Activated T-helper 2 cell treated with anti-CD3 and anti-CD28 coated beads, Interferon-gamma antibody, Interleukin-2, Interleukin-4, amounts not matched to agents 10 μg/mL and 5 μg/mL and 100 μg/mL, durations not matched to agents 14 hours and 24 hours and 36 hours (primary cell): ENCODE results near the gene PRDM2. TPM values are rescaled to one million over a fixed set of nuclear protein-coding genes. Genes with fewer than 3 reads are reported as not detected.

Source experiments
- DNase-seq: peaks from one replicate; pipeline ENCODE4 v3.0.0; 2021; ENCODE audit warnings: low spot score
- H3K27ac Mint-ChIP-seq: one replicate; pipeline ENCODE4 v1.8.0; 2021; ENCODE audit warnings: mixed read lengths
- H3K27me3 Mint-ChIP-seq: one replicate; pipeline ENCODE4 v1.8.0; 2021; ENCODE audit warnings: low read depth, mixed read lengths
- H3K36me3 Mint-ChIP-seq: one replicate; pipeline ENCODE4 v1.8.0; 2021; ENCODE audit warnings: low read depth, mixed read lengths
- H3K4me1 Mint-ChIP-seq: one replicate; pipeline ENCODE4 v1.8.0; 2021; ENCODE audit warnings: low read depth, mixed read lengths
- H3K4me3 Mint-ChIP-seq: one replicate; pipeline ENCODE4 v1.8.0; 2021; ENCODE audit warnings: low read depth, mild to moderate bottlenecking, moderate library complexity, mixed read lengths
- H3K9me3 Mint-ChIP-seq: one replicate; pipeline ENCODE4 v1.8.0; 2021; ENCODE audit warnings: mixed read lengths
- intact Hi-C: fragments of 100-400 bp; cut with micrococcal nuclease; formaldehyde crosslinking; loops from one replicate; pipeline ENCODE4 v1.15.1; 2023
- total RNA-seq: library from RNA; stranded (reverse); gene quantifications from 2 replicates; pipeline ENCODE4 v1.2.3, GENCODE V29; 2022

PRDM2 gene
- total RNA-seq, 1 donor from 2014 or later = 45.0 TPM

DNA sequence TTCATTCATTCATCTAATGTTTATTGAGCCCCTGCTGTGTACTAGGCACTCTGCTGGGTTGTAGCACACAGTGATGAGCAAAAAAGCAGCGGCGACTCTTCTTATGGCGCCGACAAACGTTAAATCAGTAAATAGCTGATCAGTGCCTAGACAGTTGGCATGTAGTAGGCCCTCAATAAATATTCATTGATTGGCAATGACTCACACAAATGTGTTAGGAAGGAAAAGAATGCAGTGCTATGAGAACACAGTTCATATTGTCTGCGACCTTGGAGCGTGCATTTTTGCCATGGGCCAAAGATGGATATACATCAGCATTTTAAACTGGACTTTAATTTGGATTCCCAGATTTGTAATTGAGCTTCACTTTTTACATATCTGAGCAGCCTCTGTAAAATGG is 52.0 kb downstream of the PRDM2 start:
- Mint-ChIP-seq H3K4me1 (peaks cover 55% of the 10 kb centered on the region), H3K9me3 (no peaks in the 10 kb centered on the region), H3K27ac (peak overlapping the region; percentile 17), H3K36me3 (peaks cover 51% of the 10 kb centered on the region), H3K27me3 (no peaks in the 10 kb centered on the region), H3K4me3 (no peak overlapping the region)
- intact Hi-C loops = no loop called here
- DNase-seq = no peak

DNA sequence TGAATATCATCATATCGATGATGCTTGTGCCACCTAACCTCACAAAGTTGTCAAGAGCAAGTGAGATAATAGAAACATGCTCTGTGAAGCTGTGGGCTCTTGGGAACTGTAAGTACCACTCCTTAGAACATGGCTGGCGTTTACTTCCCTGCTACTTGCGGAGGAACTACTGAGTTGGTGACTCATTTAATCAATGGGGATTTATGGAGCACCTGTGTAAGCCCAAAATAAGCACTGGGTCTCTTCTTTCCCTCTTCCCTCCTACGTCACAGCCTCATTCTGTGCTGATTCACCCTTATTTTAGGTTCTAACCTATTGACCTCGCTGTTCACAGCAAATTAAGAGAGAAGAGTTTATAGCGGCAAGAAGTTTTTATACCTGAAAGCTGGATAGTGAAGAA is 52.9 kb downstream of the PRDM2 start:
- Mint-ChIP-seq H3K27ac (no peak overlapping the region), H3K36me3 (peaks cover 51% of the 10 kb centered on the region), H3K4me3 (no peak overlapping the region)

DNA sequence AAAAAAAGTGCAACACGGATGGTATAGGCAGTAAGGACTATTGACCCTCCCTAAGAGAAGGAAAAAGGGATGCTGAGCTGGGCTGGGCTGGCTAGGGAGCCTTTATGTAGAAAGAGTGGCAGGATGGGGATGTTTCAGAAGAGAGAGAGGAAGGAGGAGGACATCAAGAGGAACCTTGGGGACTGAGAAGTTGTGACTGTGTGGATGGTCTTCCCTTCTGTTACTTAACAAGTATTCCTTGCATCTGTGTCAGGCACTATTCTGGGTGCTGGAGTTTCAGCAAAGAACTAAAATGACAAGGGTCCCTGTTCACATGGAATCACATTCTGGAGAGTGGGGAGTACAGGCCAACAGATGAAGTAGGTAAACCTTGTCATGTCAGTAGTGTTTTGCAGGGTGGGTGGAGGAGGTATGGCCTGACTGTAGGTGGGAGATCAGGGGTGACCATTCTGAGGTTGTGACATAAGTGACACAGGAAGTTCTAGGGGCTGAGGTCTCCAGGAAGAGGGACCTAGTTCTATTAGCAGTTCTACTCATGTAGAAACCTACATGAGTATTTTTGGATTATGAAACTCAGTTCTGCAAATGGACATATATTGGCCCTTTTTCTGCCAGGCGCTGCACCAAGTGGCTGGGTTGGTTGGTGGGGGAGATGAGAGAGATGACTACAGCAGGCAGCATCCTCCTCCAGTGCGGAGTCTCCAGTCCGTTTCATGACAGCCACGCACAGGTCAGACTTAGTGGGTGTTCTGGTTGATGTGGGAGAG is 53.8 kb downstream of the PRDM2 start:
- H3K27me3 Mint-ChIP-seq = no peaks in the 10 kb centered on the region
- peaks cover 44% of the 10 kb centered on the region for H3K36me3 Mint-ChIP-seq
- H3K27ac Mint-ChIP-seq = peak overlapping the region; percentile 58
- DNase-seq = no peak
- H3K4me3 Mint-ChIP-seq = no peak overlapping the region
- intact Hi-C loops = no loop called here
- H3K9me3 Mint-ChIP-seq = no peaks in the 10 kb centered on the region
- H3K4me1 Mint-ChIP-seq = peaks cover 52% of the 10 kb centered on the region

More for the DNA sequence above, 52.9 kb downstream of the PRDM2 start:
- Mint-ChIP-seq H3K27me3 (no peaks in the 10 kb centered on the region), H3K9me3 (no peaks in the 10 kb centered on the region), H3K4me1 (peaks cover 59% of the 10 kb centered on the region)
- no peak for DNase-seq
- intact Hi-C loops = no loop called here

DNA sequence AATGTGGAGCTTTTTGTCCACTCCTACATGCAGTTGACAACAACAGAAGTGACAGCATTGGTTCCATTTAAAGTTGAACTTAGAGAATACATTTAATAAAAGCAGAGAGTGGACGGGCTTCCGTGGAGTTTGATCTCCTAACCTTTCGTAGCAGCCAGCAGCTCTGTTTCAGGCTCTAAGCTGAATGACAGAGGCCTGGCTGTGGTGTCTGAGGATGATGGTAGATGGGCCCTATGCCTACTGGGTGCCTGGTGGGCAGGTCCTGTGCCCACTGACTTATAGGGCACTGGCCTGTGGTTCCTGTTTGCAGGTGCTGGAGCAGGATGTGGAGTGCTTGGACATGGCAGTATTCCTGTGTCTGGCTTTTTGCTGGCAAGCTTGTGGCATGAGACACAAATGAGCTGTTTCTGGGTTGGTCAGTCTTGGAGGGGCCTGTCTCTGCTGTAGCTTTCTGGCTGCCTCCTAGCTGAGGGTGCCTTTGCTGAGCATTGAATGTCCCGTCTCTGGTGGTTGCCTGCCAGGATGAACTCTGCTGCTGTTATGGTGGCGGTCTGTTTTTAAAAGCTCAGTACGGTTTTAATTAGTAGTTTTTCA is 54.6 kb downstream of the PRDM2 start:
- DNase-seq = no peak
- H3K27ac Mint-ChIP-seq = no peak overlapping the region
- peaks cover 44% of the 10 kb centered on the region for H3K36me3 Mint-ChIP-seq
- intact Hi-C loops = no loop called here
- H3K27me3 Mint-ChIP-seq = no peaks in the 10 kb centered on the region
- no peak overlapping the region for H3K4me3 Mint-ChIP-seq
- H3K9me3 Mint-ChIP-seq = no peaks in the 10 kb centered on the region
- peaks cover 55% of the 10 kb centered on the region for H3K4me1 Mint-ChIP-seq

DNA sequence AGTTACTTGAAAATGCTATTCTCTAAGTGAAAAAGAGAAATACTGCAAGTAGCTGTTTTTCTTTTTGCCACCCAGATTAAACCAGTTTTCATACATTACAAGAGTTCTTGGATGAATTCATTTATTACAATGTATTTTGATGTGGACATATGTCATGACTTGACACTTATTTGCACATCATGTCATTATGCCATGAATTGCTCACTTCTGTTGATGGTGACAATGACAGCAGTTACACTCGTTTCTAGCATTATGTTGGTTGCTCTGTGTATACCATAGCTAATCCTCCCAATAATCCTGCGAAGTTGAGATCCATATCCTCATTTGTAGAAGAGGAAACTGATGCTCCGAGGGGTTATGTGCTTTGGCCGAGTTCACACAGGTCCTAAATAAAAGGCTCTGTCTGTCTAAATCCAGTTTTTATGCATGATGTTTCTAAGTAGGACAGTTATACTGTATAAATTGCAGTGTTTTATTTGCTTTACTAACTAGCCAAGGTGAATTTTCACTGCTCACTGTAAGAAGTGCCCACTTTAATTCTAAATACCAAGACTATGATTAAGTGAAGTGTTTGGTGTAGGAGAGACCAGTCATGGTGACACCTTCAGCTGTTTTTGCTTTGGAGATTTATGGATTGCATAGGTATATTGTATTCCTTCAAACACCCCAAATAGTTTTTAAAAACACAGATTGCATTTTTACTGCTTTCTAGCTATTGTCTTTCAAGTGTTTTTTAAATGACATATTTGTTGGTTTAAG is 56.7 kb downstream of the PRDM2 start:
- H3K4me1 Mint-ChIP-seq = peaks cover 41% of the 10 kb centered on the region
- DNase-seq = no peak
- H3K27me3 Mint-ChIP-seq = no peaks in the 10 kb centered on the region
- no peak overlapping the region for H3K4me3 Mint-ChIP-seq
- no peaks in the 10 kb centered on the region for H3K9me3 Mint-ChIP-seq
- intact Hi-C loops = no loop called here
- peak overlapping the region; percentile 28 for H3K27ac Mint-ChIP-seq
- peaks cover 36% of the 10 kb centered on the region for H3K36me3 Mint-ChIP-seq

DNA sequence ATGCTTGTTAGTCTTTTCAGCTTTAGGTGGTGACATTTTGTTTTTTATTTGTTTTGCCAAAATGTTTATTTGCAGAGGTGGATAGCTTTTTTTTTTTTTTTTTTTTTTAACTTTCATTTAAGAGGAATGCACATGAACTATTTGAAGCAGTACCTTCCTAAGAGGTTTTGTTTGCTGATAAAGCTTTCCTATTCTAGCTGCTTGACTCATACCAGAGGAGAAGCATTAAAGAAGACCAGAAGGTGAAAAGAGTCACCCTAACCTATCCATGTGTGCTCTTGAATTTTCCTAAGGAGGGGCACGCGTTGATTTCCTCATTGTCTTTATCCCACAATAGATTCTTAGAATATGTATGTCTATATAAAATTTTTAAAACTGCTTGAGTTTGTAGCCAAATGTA is 57.7 kb downstream of the PRDM2 start:
- Mint-ChIP-seq H3K36me3 (peaks cover 31% of the 10 kb centered on the region), H3K4me3 (no peak overlapping the region), H3K27ac (no peak overlapping the region)

DNA sequence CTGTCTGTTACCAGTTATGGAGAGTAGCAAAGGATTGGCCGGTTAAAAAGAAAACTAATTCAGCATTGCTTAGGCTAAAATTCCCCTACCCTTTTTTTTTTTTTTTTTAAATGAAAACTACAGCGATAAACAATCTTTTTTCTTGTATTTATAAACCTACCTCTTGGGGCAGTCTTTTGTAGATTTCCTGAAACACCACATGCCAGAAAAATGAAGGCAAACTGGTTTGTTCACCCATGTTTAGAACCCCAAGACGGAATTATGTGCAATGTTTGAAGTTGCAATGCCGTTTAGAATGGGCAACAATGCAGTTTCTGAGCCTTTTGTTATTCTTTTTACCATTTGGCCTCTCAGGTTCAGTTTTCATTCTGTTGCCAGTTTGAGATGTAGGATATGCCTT is 59.1 kb downstream of the PRDM2 start:
- Mint-ChIP-seq H3K27ac (no peak overlapping the region), H3K9me3 (no peaks in the 10 kb centered on the region), H3K27me3 (no peaks in the 10 kb centered on the region), H3K36me3 (peaks cover 21% of the 10 kb centered on the region), H3K4me3 (no peak overlapping the region), H3K4me1 (peaks cover 38% of the 10 kb centered on the region)
- intact Hi-C loops = no loop called here
- DNase-seq = no peak

More for the DNA sequence above, 57.7 kb downstream of the PRDM2 start:
- intact Hi-C loops = no loop called here
- no peaks in the 10 kb centered on the region for H3K27me3 Mint-ChIP-seq
- DNase-seq = no peak
- no peaks in the 10 kb centered on the region for H3K9me3 Mint-ChIP-seq
- H3K4me1 Mint-ChIP-seq = peaks cover 40% of the 10 kb centered on the region

DNA sequence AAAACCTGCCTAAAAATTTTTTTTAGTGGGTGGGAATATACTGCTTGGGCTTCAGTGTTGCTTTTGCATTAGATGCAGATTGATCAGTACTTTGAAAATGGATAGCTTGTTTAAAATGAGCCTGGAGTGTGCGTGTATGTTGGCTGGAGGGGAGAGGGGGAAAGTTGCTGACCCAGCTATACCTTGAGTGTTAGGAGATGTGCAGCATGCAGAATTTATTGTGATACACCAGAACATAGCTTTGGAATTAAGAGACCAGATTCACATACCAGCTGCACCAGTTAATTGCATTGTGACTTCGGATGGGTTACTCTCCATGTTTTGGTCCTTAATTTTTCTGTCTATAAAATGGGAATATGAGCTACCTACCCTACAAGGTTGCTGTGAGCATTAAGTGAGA is 60.4 kb downstream of the PRDM2 start:
- no peak for DNase-seq
- Mint-ChIP-seq H3K4me3 (no peak overlapping the region), H3K36me3 (peaks cover 16% of the 10 kb centered on the region), H3K9me3 (no peaks in the 10 kb centered on the region), H3K4me1 (peaks cover 37% of the 10 kb centered on the region), H3K27me3 (no peaks in the 10 kb centered on the region), H3K27ac (no peak overlapping the region)
- intact Hi-C loops = no loop called here

DNA sequence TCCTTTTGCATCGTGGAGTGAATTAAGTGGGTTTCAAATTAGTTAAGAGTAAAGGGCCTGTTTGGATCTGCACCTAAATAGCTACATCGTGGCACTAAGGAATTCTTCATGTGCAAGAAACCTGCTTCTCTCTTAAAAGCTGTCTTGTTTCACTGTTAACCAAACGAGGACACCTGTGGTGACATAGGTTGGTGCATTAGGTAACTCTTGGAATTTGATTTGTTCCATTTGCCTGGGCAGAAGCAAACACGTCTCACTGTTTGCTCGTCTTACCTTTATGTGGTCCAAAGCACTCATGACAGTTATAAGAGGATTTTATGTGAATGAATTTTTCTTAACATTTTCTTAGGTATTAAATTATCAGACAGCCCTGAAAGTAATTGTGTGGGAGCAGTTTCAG is 60.9 kb downstream of the PRDM2 start:
- intact Hi-C loops = no loop called here
- peaks cover 39% of the 10 kb centered on the region for H3K4me1 Mint-ChIP-seq
- H3K9me3 Mint-ChIP-seq = no peaks in the 10 kb centered on the region
- H3K4me3 Mint-ChIP-seq = no peak overlapping the region
- no peak for DNase-seq
- no peaks in the 10 kb centered on the region for H3K27me3 Mint-ChIP-seq
- peaks cover 17% of the 10 kb centered on the region for H3K36me3 Mint-ChIP-seq
- H3K27ac Mint-ChIP-seq = no peak overlapping the region

DNA sequence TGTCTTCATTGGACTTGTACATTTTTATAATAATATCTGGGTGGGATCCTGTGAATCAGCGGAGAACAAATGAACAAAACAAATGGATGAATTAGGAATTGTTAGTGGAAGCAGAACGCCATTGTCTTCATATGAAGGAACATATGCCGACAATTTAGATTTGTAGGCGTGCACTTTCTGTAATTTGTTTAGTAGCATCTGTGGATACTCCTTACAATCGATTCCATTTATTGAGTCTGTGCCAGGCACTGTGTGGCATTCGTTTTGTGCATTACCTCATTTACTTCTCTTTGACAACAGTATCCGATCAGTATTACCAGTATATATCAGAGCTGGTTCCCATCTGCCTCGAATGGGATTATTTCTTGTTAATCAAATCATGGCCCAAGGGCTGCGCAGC is 61.9 kb downstream of the PRDM2 start:
- H3K4me3 Mint-ChIP-seq = no peak overlapping the region
- H3K36me3 Mint-ChIP-seq = peaks cover 20% of the 10 kb centered on the region
- intact Hi-C loops = no loop called here
- H3K27ac Mint-ChIP-seq = peak overlapping the region; percentile 6
- DNase-seq = no peak
- H3K9me3 Mint-ChIP-seq = no peaks in the 10 kb centered on the region
- no peaks in the 10 kb centered on the region for H3K27me3 Mint-ChIP-seq
- peaks cover 39% of the 10 kb centered on the region for H3K4me1 Mint-ChIP-seq

DNA sequence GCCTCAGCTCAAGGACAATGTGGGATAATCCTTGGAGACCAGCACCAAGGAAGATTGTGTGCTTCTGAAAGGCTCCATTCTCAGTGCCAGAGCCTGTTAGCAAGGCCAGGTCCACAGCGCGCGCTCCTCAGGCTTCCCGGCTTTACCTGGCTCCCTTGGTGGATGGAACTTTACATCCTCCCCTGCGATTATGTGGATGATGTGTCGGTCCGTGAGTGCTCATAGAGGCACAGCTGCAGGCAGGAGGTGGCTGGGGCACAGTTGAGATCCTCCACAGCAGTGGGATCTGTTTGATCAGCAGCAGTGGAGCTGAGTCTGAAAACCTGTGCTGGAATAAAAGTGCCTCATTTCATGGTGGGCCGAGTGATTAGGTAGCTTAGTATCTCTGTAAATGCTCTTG is 62.7 kb downstream of the PRDM2 start:
- H3K4me3 Mint-ChIP-seq = no peak overlapping the region
- H3K36me3 Mint-ChIP-seq = peaks cover 20% of the 10 kb centered on the region
- H3K27me3 Mint-ChIP-seq = no peaks in the 10 kb centered on the region
- H3K4me1 Mint-ChIP-seq = peaks cover 34% of the 10 kb centered on the region
- intact Hi-C loops = no loop called here
- no peak for DNase-seq
- H3K27ac Mint-ChIP-seq = no peak overlapping the region
- no peaks in the 10 kb centered on the region for H3K9me3 Mint-ChIP-seq

DNA sequence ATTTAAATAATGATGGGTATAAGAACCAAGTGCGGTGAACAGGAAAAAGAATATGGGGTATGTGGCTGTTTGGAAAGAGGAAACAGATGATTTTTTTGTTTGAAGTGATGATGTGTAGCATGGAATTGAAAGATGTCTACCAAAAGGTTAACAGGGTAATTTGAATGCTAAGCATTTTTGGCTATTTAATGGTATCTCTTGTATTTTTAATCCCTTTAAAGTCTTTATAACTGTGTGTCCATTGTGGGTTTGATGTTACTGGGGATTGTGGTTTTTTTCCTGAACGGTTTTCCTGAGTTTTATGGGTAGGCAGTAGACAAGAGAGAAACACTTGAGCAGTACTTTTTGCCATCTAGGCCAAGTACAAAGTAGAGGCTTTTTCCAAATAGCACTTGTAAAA is 63.2 kb downstream of the PRDM2 start:
- no peak for DNase-seq
- H3K9me3 Mint-ChIP-seq = no peaks in the 10 kb centered on the region
- intact Hi-C loops = no loop called here
- H3K4me3 Mint-ChIP-seq = no peak overlapping the region
- peaks cover 34% of the 10 kb centered on the region for H3K4me1 Mint-ChIP-seq
- H3K27ac Mint-ChIP-seq = no peak overlapping the region
- peaks cover 20% of the 10 kb centered on the region for H3K36me3 Mint-ChIP-seq
- H3K27me3 Mint-ChIP-seq = no peaks in the 10 kb centered on the region

DNA sequence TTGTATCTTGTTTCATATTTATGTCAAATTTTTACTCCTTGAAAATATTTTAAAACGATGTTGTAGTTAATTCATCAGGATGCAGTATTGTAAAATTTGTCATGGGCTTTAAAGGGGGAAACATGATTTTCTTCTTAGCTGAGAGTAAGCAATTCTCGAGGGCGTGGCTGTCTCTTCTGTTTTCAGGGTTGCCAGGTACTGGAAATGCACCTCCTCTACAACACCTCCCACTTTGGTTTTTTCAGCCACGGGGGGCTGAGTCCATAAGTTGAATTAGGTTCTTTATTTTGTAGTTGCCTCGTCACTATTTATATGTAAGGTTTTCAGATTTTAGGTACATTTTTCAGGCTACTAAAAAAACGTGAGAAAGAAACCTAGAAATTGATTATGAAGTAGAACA is 64.0 kb downstream of the PRDM2 start:
- intact Hi-C loops = no loop called here
- Mint-ChIP-seq H3K36me3 (peaks cover 20% of the 10 kb centered on the region), H3K4me3 (no peak overlapping the region), H3K9me3 (no peaks in the 10 kb centered on the region), H3K4me1 (peaks cover 34% of the 10 kb centered on the region), H3K27ac (no peak overlapping the region), H3K27me3 (no peaks in the 10 kb centered on the region)
- DNase-seq = no peak
